Esophagus squamous epithelium (tissue), 4 donors: ENCODE measurements around the gene RNF13.

Experiments used
- POLR2A ChIP-seq, 4 donors: fragments of 450-650 bp; IDR thresholded peaks; one replicate each; pipeline ENCODE4 v1.6.1; 2017; ENCODE audit warnings: antibody characterized with exemption in 4 of 4, mild to moderate bottlenecking in 4 of 4, moderate library complexity in 3 of 4
- TF ChIP-seq, protein P1 (sequence below), 6 experiments: fragments of 450-650 bp in 4 of 6; fragments of 200-600 bp in 2 of 6; sonication (generic) in 2 of 6; IDR thresholded peaks; one replicate each; pipeline ENCODE4 v1.5.1; 2016 to 2019; ENCODE audit warnings: antibody characterized with exemption in 6 of 6, mild to moderate bottlenecking in 4 of 6, moderate library complexity in 4 of 6

DNA sequence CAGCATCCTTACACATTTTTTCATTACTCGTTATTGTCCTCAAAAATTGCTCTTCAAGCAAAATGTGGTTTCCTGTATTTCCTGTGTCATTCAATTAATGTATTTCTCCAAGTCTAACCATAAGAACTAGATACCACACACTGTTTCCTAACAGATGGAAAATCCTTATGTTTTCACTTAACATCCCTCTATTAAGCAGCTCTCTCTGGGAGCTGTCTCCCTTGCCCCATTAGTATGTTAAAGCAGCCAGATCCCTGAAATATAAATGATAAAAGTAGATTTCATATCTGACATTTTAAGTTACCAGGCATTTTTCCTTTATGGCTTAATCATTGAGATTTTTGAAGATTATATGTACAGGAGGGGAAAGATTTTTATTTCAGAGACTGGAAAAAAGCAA is 141.8 kb downstream of the RNF13 start:
- no peak for TF ChIP-seq POLR2A (IDR thresholded peaks at IDR 0.05)
- TF ChIP-seq, protein P1, sequence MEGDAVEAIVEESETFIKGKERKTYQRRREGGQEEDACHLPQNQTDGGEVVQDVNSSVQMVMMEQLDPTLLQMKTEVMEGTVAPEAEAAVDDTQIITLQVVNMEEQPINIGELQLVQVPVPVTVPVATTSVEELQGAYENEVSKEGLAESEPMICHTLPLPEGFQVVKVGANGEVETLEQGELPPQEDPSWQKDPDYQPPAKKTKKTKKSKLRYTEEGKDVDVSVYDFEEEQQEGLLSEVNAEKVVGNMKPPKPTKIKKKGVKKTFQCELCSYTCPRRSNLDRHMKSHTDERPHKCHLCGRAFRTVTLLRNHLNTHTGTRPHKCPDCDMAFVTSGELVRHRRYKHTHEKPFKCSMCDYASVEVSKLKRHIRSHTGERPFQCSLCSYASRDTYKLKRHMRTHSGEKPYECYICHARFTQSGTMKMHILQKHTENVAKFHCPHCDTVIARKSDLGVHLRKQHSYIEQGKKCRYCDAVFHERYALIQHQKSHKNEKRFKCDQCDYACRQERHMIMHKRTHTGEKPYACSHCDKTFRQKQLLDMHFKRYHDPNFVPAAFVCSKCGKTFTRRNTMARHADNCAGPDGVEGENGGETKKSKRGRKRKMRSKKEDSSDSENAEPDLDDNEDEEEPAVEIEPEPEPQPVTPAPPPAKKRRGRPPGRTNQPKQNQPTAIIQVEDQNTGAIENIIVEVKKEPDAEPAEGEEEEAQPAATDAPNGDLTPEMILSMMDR (IDR thresholded peaks at IDR 0.05): no peak
